GM12878 (cell line): Measurements from ENCODE around the gene HRH3. TPM values are rescaled to one million over a fixed set of nuclear protein-coding genes. Genes with fewer than 3 reads are reported as not detected.

Experiments used
- ATAC-seq: fragments of 200-7000 bp; cut with Tn5 transposase; 3 replicates; pipeline ENCODE4 v1.9.1; 2020; ENCODE audit warnings: mild to moderate bottlenecking, moderate library complexity
- BruUV-seq: library from RNA; stranded (reverse); fragments of 400-500 nt; replicated peaks from 2 replicates; lab custom pipeline; 2021; lab: Mats Ljungman, UMichigan
- CTCF ChIA-PET: fragments of 300-600 bp; sonication (Branson Sonifier 250); formaldehyde crosslinking; extraction: SDS; loops from one replicate; lab custom pipeline; 2021; ENCODE audit warnings: inconsistent platforms; lab: Yijun Ruan, JAX
- POLR2A ChIA-PET: fragments of 350-600 bp; formaldehyde crosslinking; extraction: SDS; loops from one replicate; lab custom pipeline; 2021; ENCODE audit warnings: inconsistent platforms; lab: Charles Lee
- RAD21 ChIA-PET: fragments of 300-600 bp; sonication (Branson Sonifier 250); formaldehyde crosslinking; loops from one replicate; lab custom pipeline; 2023; ENCODE audit warnings: antibody characterized with exemption; ENCODE audit not compliant: unreplicated experiment; lab: Charles Lee
- SMC1A ChIA-PET: fragments of 300-600 bp; sonication (Branson Sonifier 250); formaldehyde crosslinking; loops from one replicate; lab custom pipeline; 2023; ENCODE audit not compliant: unreplicated experiment, uncharacterized antibody; lab: Charles Lee
- DNase-seq: peaks from one replicate; pipeline ENCODE4 v3.0.0-alpha.2; 2011; ENCODE audit warnings: low read depth, low spot score
- FAIRE-seq: peaks from 3 replicates; lab custom pipeline; 2011; peaks lifted over from hg19 to GRCh38; lab: Jason Lieb, UNC
- H2AFZ ChIP-seq: 2 replicates; pipeline ENCODE4 v1.6.0; 2011; ENCODE audit warnings: low read depth, low read length, control low read depth; ENCODE audit not compliant: control insufficient read depth
- H3K27ac ChIP-seq: 2 replicates; pipeline ENCODE4 v1.5.1; 2011; ENCODE audit warnings: control low read depth; ENCODE audit not compliant: control insufficient read depth, insufficient read depth
- H3K27me3 ChIP-seq, 2 experiments: replicated peaks in 1 of 2; 2 replicates each; pipeline versions ENCODE4 v1.6.0 to v1.6.1; 2011; ENCODE audit warnings: low read length in 1 of 2; ENCODE audit not compliant: control insufficient read depth in 2 of 2, insufficient read depth in 2 of 2
- H3K36me3 ChIP-seq, 2 experiments: 2 replicates each; pipeline ENCODE4 v1.5.1; 2011; ENCODE audit warnings: low read length in 1 of 2; ENCODE audit not compliant: control insufficient read depth in 2 of 2, insufficient read depth in 2 of 2
- H3K4me1 ChIP-seq: 2 replicates; pipeline ENCODE4 v1.6.1; 2011; ENCODE audit warnings: mild to moderate bottlenecking, low read length, moderate library complexity, mixed read lengths; ENCODE audit not compliant: control insufficient read depth, insufficient read depth
- H3K4me2 ChIP-seq: 2 replicates; pipeline ENCODE4 v1.6.0; 2011; ENCODE audit warnings: control low read depth; ENCODE audit not compliant: control insufficient read depth, insufficient read depth
- H3K4me3 ChIP-seq: fragments of 200-600 bp; sonication (generic); 2 replicates; pipeline ENCODE4 v1.5.1; 2016
- H3K79me2 ChIP-seq: 2 replicates; pipeline ENCODE4 v1.6.0; 2011; ENCODE audit warnings: low read length; ENCODE audit not compliant: control insufficient read depth, insufficient read depth
- H3K9ac ChIP-seq: 2 replicates; pipeline ENCODE4 v1.8.0; 2011; ENCODE audit warnings: low read length, control low read depth, mixed read lengths; ENCODE audit not compliant: control insufficient read depth, insufficient read depth
- H3K9me3 ChIP-seq: replicated peaks from 3 replicates; pipeline ENCODE4 v1.5.1; 2011; ENCODE audit warnings: mild to moderate bottlenecking, low read length; ENCODE audit not compliant: control insufficient read depth, insufficient read depth
- H4K20me1 ChIP-seq: 2 replicates; pipeline ENCODE4 v1.6.0; 2011; ENCODE audit not compliant: control insufficient read depth, insufficient read depth
- ATF7 ChIP-seq: fragments of 450-650 bp; IDR thresholded peaks from 2 replicates; pipeline ENCODE4 v1.6.1; 2016; ENCODE audit warnings: low read depth, mild to moderate bottlenecking
- CHD4 ChIP-seq: fragments of 200-600 bp; sonication (generic); IDR thresholded peaks from 2 replicates; pipeline ENCODE4 v1.6.1; 2016; ENCODE audit warnings: mild to moderate bottlenecking
- CUX1 ChIP-seq: IDR thresholded peaks from 2 replicates; pipeline ENCODE4 v1.6.1; 2012; ENCODE audit warnings: improper control_type of control experiment, low read depth, low read length; ENCODE audit not compliant: insufficient replicate concordance
- ETV6 ChIP-seq, 2 experiments: fragments of 450-650 bp in 1 of 2; IDR thresholded peaks in 1 of 2; conservative IDR thresholded peaks in 1 of 2; 2 replicates each; pipeline ENCODE4 v1.6.1; 2014; ENCODE audit warnings: antibody characterized with exemption in 1 of 2, borderline replicate concordance in 1 of 2, low read depth in 1 of 2, mild to moderate bottlenecking in 1 of 2, moderate library complexity in 1 of 2
- NFYA ChIP-seq: IDR thresholded peaks from 2 replicates; pipeline ENCODE4 v1.6.1; 2011; ENCODE audit warnings: low read depth, mild to moderate bottlenecking, low read length, improper control_type of control experiment, borderline replicate concordance
- NKRF ChIP-seq: fragments of 450-650 bp; conservative IDR thresholded peaks from 2 replicates; pipeline ENCODE4 v1.6.1; 2017; ENCODE audit warnings: mild to moderate bottlenecking, moderate library complexity
- PAX5 ChIP-seq: IDR thresholded peaks from 2 replicates; pipeline ENCODE4 v1.6.1; 2011; ENCODE audit warnings: low read depth, low read length, borderline replicate concordance
- RBBP5 ChIP-seq: fragments of 200-600 bp; sonication (generic); conservative IDR thresholded peaks from 2 replicates; pipeline ENCODE4 v1.6.1; 2016
- RFX5 ChIP-seq: IDR thresholded peaks from 2 replicates; pipeline ENCODE4 v1.6.1; 2011; ENCODE audit warnings: low read depth, low read length, improper control_type of control experiment
- ZNF687 ChIP-seq: fragments of 450-650 bp; IDR thresholded peaks from 2 replicates; pipeline ENCODE4 v1.6.1; 2017; ENCODE audit warnings: mild to moderate bottlenecking, moderate library complexity
- WGBS: methylation state at CpG from one replicate; pipeline ENCODE4 v1.1.6; 2016; ENCODE audit warnings: low lambda C conversion rate; ENCODE audit not compliant: insufficient replicate concordance, insufficient coverage; ENCODE audit errors: missing lambda C conversion rate; 5-methylcytosine and 5-hydroxymethylcytosine counted together
- in situ Hi-C: fragments of 300-500 bp; cut with MboI; formaldehyde crosslinking; loops from 9 replicates; pipeline ENCODE4 v1.14.3; 2018; ENCODE audit warnings: mixed read lengths
- intact Hi-C: fragments of 100-400 bp; cut with micrococcal nuclease; formaldehyde crosslinking; loops from one replicate; pipeline ENCODE4 v1.14.2; 2022; ENCODE audit not compliant: unreplicated experiment
- polyA plus RNA-seq, 11 experiments: library from polyadenylated mRNA; depleted of rRNA in 4 of 11; unstranded in 6 of 11; stranded (reverse) in 5 of 11; fragments of >200 nt; fragmentation: Nextera tagmentation in 4 of 11; fragmentation: Illumina TruSeq in 1 of 11; extraction: Ambion mirVana in 4 of 11; extraction: Trizol in 1 of 11; gene quantifications; 1 replicate in 1 of 11; 2 replicates in 10 of 11; pipeline versions ENCODE4 v1.2.1 to v1.2.3, GENCODE V29; 2011 to 2016; ENCODE audit warnings: inconsistent platforms in 2 of 11, missing spikeins in 2 of 11, low read depth in 1 of 11
- total RNA-seq, 4 experiments: library from RNA; depleted of rRNA in 3 of 4; stranded (reverse); fragments of >200 nt in 3 of 4; fragmentation: Illumina TruSeq in 1 of 4; extraction: Trizol in 1 of 4; gene quantifications; 2 replicates each; pipeline versions ENCODE4 v1.2.1 to v1.2.3, GENCODE V29; 2013 to 2021

The HRH3 gene
- total and polyA plus RNA-seq, 10 of the 15 experiments (the other 5 are each of a cell fraction or from before 2014, with no cell fraction given) = not detected

- TF ChIP-seq ZNF687 (no peak), RFX5 (no peak), CHD4 (no peak)
Observed at GRCh38 chr20:62202083-62202395, 18.0 kb downstream of the HRH3 start (continued).

- ChIA-PET CTCF (no interaction called here), POLR2A (no interaction called here), SMC1A (no interaction called here), RAD21 (no interaction called here)
- in situ Hi-C loops (no loop called here), intact Hi-C loops (no loop called here)
- Histone ChIP-seq H2AFZ (no peak overlapping the region), H3K4me3 (no peak overlapping the region), H4K20me1 (no peaks in the 10 kb centered on the region), H3K36me3 (peaks cover 16 to 25% of the 10 kb centered on the region in 2 experiments; a peak in 3 of 4 replicates), H3K9me3 (no peaks in the 10 kb centered on the region), H3K4me1 (peaks cover 17% of the 10 kb centered on the region), H3K27ac (peak overlapping the region; percentile 53), H3K4me2 (peak overlapping the region; percentile 36), H3K9ac (no peak overlapping the region; the same call in 1 of the 2 replicates), H3K79me2 (no peaks in the 10 kb centered on the region), H3K27me3 (no peaks in the 10 kb centered on the region)
- ATAC-seq = peak; percentile 59
- no TSS peak for BruUV-seq
- FAIRE-seq = peak; percentile 95
- peak; percentile 26 for DNase-seq
- 11% methylated on average over 38 of the region's 38 CpGs for WGBS
- TF ChIP-seq NFYA = no peak
- no peak for TF ChIP-seq NKRF
- TF ChIP-seq ATF7 = no peak
- TF ChIP-seq CUX1 = no peak
- no peak for TF ChIP-seq ETV6 (conservative IDR thresholded peaks at IDR 0.05 in 1 of 2, IDR thresholded peaks at IDR 0.05 in 1 of 2; ENCODE audit: borderline replicate concordance in 1 of 2, low read depth in 1 of 2)
- TF ChIP-seq PAX5 = no peak
- no peak for TF ChIP-seq RBBP5
Observed at GRCh38 chr20:62201173-62202082, 18.6 kb downstream of the HRH3 start.
